Measurements from ENCODE around the gene RHBDF2.

RHBDF2 gene

GRCh38 chr17:76440751-76441362 lies 60.4 kb downstream of the RHBDF2 start:
- H3K4me1 ChIP-seq (ENCODE audit: control insufficient read depth, insufficient read depth, low read length): peaks cover 68% of the 10 kb centered on the region
- no peaks in the 10 kb centered on the region for H3K27me3 ChIP-seq (ENCODE audit: control insufficient read depth, insufficient read depth, low read length)
- H3K9ac ChIP-seq (ENCODE audit: low read length): no peak overlapping the region
- no peak overlapping the region for H3K27ac ChIP-seq (ENCODE audit: low read depth, low read length)
- no peaks in the 10 kb centered on the region; the same call in 1 of the 2 replicates for H3K36me3 ChIP-seq (ENCODE audit: control insufficient read depth, insufficient read depth, low read length)
- no peak overlapping the region for H3K4me3 ChIP-seq (ENCODE audit: low read depth, low read length)
- no peaks in the 10 kb centered on the region for H3K9me3 ChIP-seq (ENCODE audit: control insufficient read depth, insufficient read depth, low read depth, low read length)

GRCh38 chr17:76439314-76439928 lies 61.8 kb downstream of the RHBDF2 start:
- no peaks in the 10 kb centered on the region for H3K9me3 ChIP-seq (ENCODE audit: control insufficient read depth, insufficient read depth, low read depth, low read length)
- no peak overlapping the region for H3K4me3 ChIP-seq (ENCODE audit: low read depth, low read length)
- H3K27ac ChIP-seq (ENCODE audit: low read depth, low read length): no peak overlapping the region
- H3K9ac ChIP-seq (ENCODE audit: low read length): no peak overlapping the region
- peaks cover 58% of the 10 kb centered on the region for H3K4me1 ChIP-seq (ENCODE audit: control insufficient read depth, insufficient read depth, low read length)
- no peaks in the 10 kb centered on the region for H3K27me3 ChIP-seq (ENCODE audit: control insufficient read depth, insufficient read depth, low read length)
- peaks cover 1% of the 10 kb centered on the region; the same call in 1 of the 2 replicates for H3K36me3 ChIP-seq (ENCODE audit: control insufficient read depth, insufficient read depth, low read length)

GRCh38 chr17:76438906-76439305 lies 62.3 kb downstream of the RHBDF2 start:
- Histone ChIP-seq H3K36me3 (ENCODE audit: control insufficient read depth, insufficient read depth, low read length) (peaks cover 5% of the 10 kb centered on the region; the same call in 1 of the 2 replicates), H3K4me1 (ENCODE audit: control insufficient read depth, insufficient read depth, low read length) (peaks cover 53% of the 10 kb centered on the region), H3K27ac (ENCODE audit: low read depth, low read length) (no peak overlapping the region), H3K4me3 (ENCODE audit: low read depth, low read length) (no peak overlapping the region), H3K27me3 (ENCODE audit: control insufficient read depth, insufficient read depth, low read length) (no peaks in the 10 kb centered on the region), H3K9me3 (ENCODE audit: control insufficient read depth, insufficient read depth, low read depth, low read length) (no peaks in the 10 kb centered on the region), H3K9ac (ENCODE audit: low read length) (no peak overlapping the region)

GRCh38 chr17:76437467-76438402 lies 63.5 kb downstream of the RHBDF2 start:
- no peak overlapping the region for H3K4me3 ChIP-seq (ENCODE audit: low read depth, low read length)
- no peak overlapping the region for H3K27ac ChIP-seq (ENCODE audit: low read depth, low read length)
- no peaks in the 10 kb centered on the region for H3K27me3 ChIP-seq (ENCODE audit: control insufficient read depth, insufficient read depth, low read length)
- no peaks in the 10 kb centered on the region for H3K9me3 ChIP-seq (ENCODE audit: control insufficient read depth, insufficient read depth, low read depth, low read length)
- no peak overlapping the region for H3K9ac ChIP-seq (ENCODE audit: low read length)
- H3K4me1 ChIP-seq (ENCODE audit: control insufficient read depth, insufficient read depth, low read length): peaks cover 49% of the 10 kb centered on the region
- H3K36me3 ChIP-seq (ENCODE audit: control insufficient read depth, insufficient read depth, low read length): peaks cover 5% of the 10 kb centered on the region; the same call in 1 of the 2 replicates

GRCh38 chr17:76435751-76436150 lies 65.5 kb downstream of the RHBDF2 start:
- Histone ChIP-seq H3K27me3 (ENCODE audit: control insufficient read depth, insufficient read depth, low read length) (no peaks in the 10 kb centered on the region), H3K27ac (ENCODE audit: low read depth, low read length) (no peak overlapping the region), H3K4me1 (ENCODE audit: control insufficient read depth, insufficient read depth, low read length) (peaks cover 47% of the 10 kb centered on the region), H3K36me3 (ENCODE audit: control insufficient read depth, insufficient read depth, low read length) (peaks cover 5% of the 10 kb centered on the region; the same call in 1 of the 2 replicates), H3K9me3 (ENCODE audit: control insufficient read depth, insufficient read depth, low read depth, low read length) (no peaks in the 10 kb centered on the region), H3K4me3 (ENCODE audit: low read depth, low read length) (no peak overlapping the region), H3K9ac (ENCODE audit: low read length) (no peak overlapping the region)

- Histone ChIP-seq H3K4me1 (ENCODE audit: control insufficient read depth, insufficient read depth, low read length) (peaks cover 40% of the 10 kb centered on the region), H3K27me3 (ENCODE audit: control insufficient read depth, insufficient read depth, low read length) (no peaks in the 10 kb centered on the region), H3K36me3 (ENCODE audit: control insufficient read depth, insufficient read depth, low read length) (peaks cover 5% of the 10 kb centered on the region; the same call in 1 of the 2 replicates), H3K9ac (ENCODE audit: low read length) (no peak overlapping the region), H3K4me3 (ENCODE audit: low read depth, low read length) (no peak overlapping the region), H3K9me3 (ENCODE audit: control insufficient read depth, insufficient read depth, low read depth, low read length) (no peaks in the 10 kb centered on the region), H3K27ac (ENCODE audit: low read depth, low read length) (no peak overlapping the region)
These were observed 66.4 kb downstream of the RHBDF2 start for GRCh38 chr17:76434870-76435269.

- peaks cover 28% of the 10 kb centered on the region for H3K4me1 ChIP-seq (ENCODE audit: control insufficient read depth, insufficient read depth, low read length)
These were observed 67.5 kb downstream of the RHBDF2 start for GRCh38 chr17:76433693-76434092.

GRCh38 chr17:76432712-76433336 lies 68.4 kb downstream of the RHBDF2 start:
- no peak overlapping the region for H3K9ac ChIP-seq (ENCODE audit: low read length)
- H3K27ac ChIP-seq (ENCODE audit: low read depth, low read length): no peak overlapping the region
- no peaks in the 10 kb centered on the region for H3K27me3 ChIP-seq (ENCODE audit: control insufficient read depth, insufficient read depth, low read length)
- peaks cover 8% of the 10 kb centered on the region; the same call in 1 of the 2 replicates for H3K36me3 ChIP-seq (ENCODE audit: control insufficient read depth, insufficient read depth, low read length)
- peaks cover 23% of the 10 kb centered on the region for H3K4me1 ChIP-seq (ENCODE audit: control insufficient read depth, insufficient read depth, low read length)
- H3K4me3 ChIP-seq (ENCODE audit: low read depth, low read length): no peak overlapping the region
- H3K9me3 ChIP-seq (ENCODE audit: control insufficient read depth, insufficient read depth, low read depth, low read length): no peaks in the 10 kb centered on the region

More at GRCh38 chr17:76433693-76434092, 67.5 kb downstream of the RHBDF2 start:
- Histone ChIP-seq H3K9me3 (ENCODE audit: control insufficient read depth, insufficient read depth, low read depth, low read length) (no peaks in the 10 kb centered on the region), H3K9ac (ENCODE audit: low read length) (no peak overlapping the region), H3K4me3 (ENCODE audit: low read depth, low read length) (no peak overlapping the region), H3K36me3 (ENCODE audit: control insufficient read depth, insufficient read depth, low read length) (peaks cover 8% of the 10 kb centered on the region; the same call in 1 of the 2 replicates), H3K27ac (ENCODE audit: low read depth, low read length) (no peak overlapping the region), H3K27me3 (ENCODE audit: control insufficient read depth, insufficient read depth, low read length) (no peaks in the 10 kb centered on the region)

- H3K4me1 ChIP-seq (ENCODE audit: control insufficient read depth, insufficient read depth, low read length): peaks cover 23% of the 10 kb centered on the region
These were observed 69.2 kb downstream of the RHBDF2 start for GRCh38 chr17:76432004-76432403.

GRCh38 chr17:76431509-76431908 lies 69.7 kb downstream of the RHBDF2 start:
- no peak overlapping the region for H3K27ac ChIP-seq (ENCODE audit: low read depth, low read length)
- H3K27me3 ChIP-seq (ENCODE audit: control insufficient read depth, insufficient read depth, low read length): no peaks in the 10 kb centered on the region
- no peak overlapping the region for H3K9ac ChIP-seq (ENCODE audit: low read length)
- no peak overlapping the region for H3K4me3 ChIP-seq (ENCODE audit: low read depth, low read length)
- peaks cover 8% of the 10 kb centered on the region; the same call in 1 of the 2 replicates for H3K36me3 ChIP-seq (ENCODE audit: control insufficient read depth, insufficient read depth, low read length)
- H3K4me1 ChIP-seq (ENCODE audit: control insufficient read depth, insufficient read depth, low read length): peaks cover 23% of the 10 kb centered on the region
- H3K9me3 ChIP-seq (ENCODE audit: control insufficient read depth, insufficient read depth, low read depth, low read length): no peaks in the 10 kb centered on the region

More at GRCh38 chr17:76432004-76432403, 69.2 kb downstream of the RHBDF2 start:
- H3K4me3 ChIP-seq (ENCODE audit: low read depth, low read length): no peak overlapping the region
- H3K9ac ChIP-seq (ENCODE audit: low read length): no peak overlapping the region
- no peaks in the 10 kb centered on the region for H3K27me3 ChIP-seq (ENCODE audit: control insufficient read depth, insufficient read depth, low read length)
- H3K9me3 ChIP-seq (ENCODE audit: control insufficient read depth, insufficient read depth, low read depth, low read length): no peaks in the 10 kb centered on the region
- no peak overlapping the region for H3K27ac ChIP-seq (ENCODE audit: low read depth, low read length)
- peaks cover 8% of the 10 kb centered on the region; the same call in 1 of the 2 replicates for H3K36me3 ChIP-seq (ENCODE audit: control insufficient read depth, insufficient read depth, low read length)

Data from HUES6 (cell line).